ENCODE data around the gene BRPF3. TPM values are rescaled to one million over a fixed set of nuclear protein-coding genes. Genes with fewer than 3 reads are reported as not detected.

BRPF3 gene
- total and polyA plus RNA-seq, 9 of the 15 experiments (the other 6 are each of a cell fraction or from before 2014, with no cell fraction given), result 2.2 to 19.3 (median 8.0) TPM

- TF ChIP-seq ATF3 (IDR thresholded peaks at IDR 0.05) (no peak), ATF3 (CRISPR knock-in tag; conservative IDR thresholded peaks at IDR 0.05) (no peak), CSDE1 (IDR thresholded peaks at IDR 0.05) (no peak), CTCFL (IDR thresholded peaks at IDR 0.05; ENCODE audit: borderline replicate concordance, insufficient read depth, low read depth, low read length, poor library complexity, severe bottlenecking) (no peak)
Measured at GRCh38 chr6:36147294-36147693, 49.2 kb upstream of the BRPF3 start (continued).

GRCh38 chr6:36149476-36149875 is 47.1 kb upstream of the BRPF3 start:
- Histone ChIP-seq H3K9ac (ENCODE audit: insufficient read depth in 1 of 2, low read depth in 2 of 2, low read length in 2 of 2) (no peak overlapping the region), H2AFZ (ENCODE audit: low read depth, low read length) (no peak overlapping the region), H3K27me3 (ENCODE audit: control insufficient read depth in 2 of 2, insufficient read depth in 2 of 2, low read length in 2 of 2) (peaks cover 11 to 21% of the 10 kb centered on the region in 2 experiments), H3K36me3 (ENCODE audit: control insufficient read depth, insufficient read depth, low read length) (no peaks in the 10 kb centered on the region), H3K4me2 (ENCODE audit: insufficient read depth, low read length) (no peak overlapping the region), H3K27ac (ENCODE audit: extremely low read depth, low read depth, low read length) (no peak overlapping the region), H3K9me3 (replicated peaks; ENCODE audit: control insufficient read depth, insufficient read depth, low read depth, low read length) (no peaks in the 10 kb centered on the region), H3K4me1 (replicated peaks in 1 of 2; ENCODE audit: control insufficient read depth in 2 of 2, insufficient read depth in 2 of 2, low read length in 2 of 2) (no peaks in the 10 kb centered on the region; a peak in 1 of 5 replicates), H3K4me3 (no peak overlapping the region), H3K9me1 (ENCODE audit: control insufficient read depth, insufficient read depth, low read length) (no peaks in the 10 kb centered on the region), H3K79me2 (ENCODE audit: control insufficient read depth, insufficient read depth, low read length) (no peaks in the 10 kb centered on the region), H4K20me1 (replicated peaks; ENCODE audit: control insufficient read depth, insufficient read depth, low read length) (0 out of 2 replicates have a peak, but pooled peaks cover 4% of the 10 kb centered on the region)
- ATAC-seq, result no peak
- DNase-seq (ENCODE audit: extremely low read depth in 1 of 4, low spot score in 3 of 4), result peak in 1 of 4 experiments; percentile 7
- no peak for FAIRE-seq
- ChIA-PET CTCF (ENCODE audit: low intra/inter-chr PET ratio) (no interaction called here), POLR2A (no interaction called here)
- in situ Hi-C loops (cut with MboI) (no loop called here), intact Hi-C loops (cut with micrococcal nuclease) (no loop called here)
- no peak for TF ChIP-seq AFF1 (IDR thresholded peaks at IDR 0.05; ENCODE audit: low read depth in 1 of 2, partially characterized antibody in 2 of 2)
- no peak for TF ChIP-seq CEBPG (CRISPR knock-in tag; IDR thresholded peaks at IDR 0.05)
- peak in 1 of 2 experiments; percentile 55; a peak in 2 of 4 replicates for TF ChIP-seq CEBPG (tag; conservative IDR thresholded peaks at IDR 0.05 in 1 of 2, IDR thresholded peaks at IDR 0.05 in 1 of 2)
- TF ChIP-seq CEBPB (tag; IDR thresholded peaks at IDR 0.05), result peak; percentile 57
- TF ChIP-seq ZBTB9 (CRISPR knock-in tag; IDR thresholded peaks at IDR 0.05), result no peak
- TF ChIP-seq ZNF134 (CRISPR knock-in tag; conservative IDR thresholded peaks at IDR 0.05), result peak; percentile 77
- BruUV-seq (replicated peaks), result no TSS peak
